ENCODE results near the gene PITPNM3.

Gene PITPNM3

GRCh38 chr17:6402258-6402657 lies 154.1 kb downstream of the PITPNM3 start:
- no peak for DNase-seq (ENCODE audit: low spot score)
